ENCODE results near the gene PHACTR1. TPM values are rescaled to one million over a fixed set of nuclear protein-coding genes. Genes with fewer than 3 reads are reported as not detected.

The PHACTR1 gene
- polyA plus RNA-seq, 1 experiment = not detected

DNA sequence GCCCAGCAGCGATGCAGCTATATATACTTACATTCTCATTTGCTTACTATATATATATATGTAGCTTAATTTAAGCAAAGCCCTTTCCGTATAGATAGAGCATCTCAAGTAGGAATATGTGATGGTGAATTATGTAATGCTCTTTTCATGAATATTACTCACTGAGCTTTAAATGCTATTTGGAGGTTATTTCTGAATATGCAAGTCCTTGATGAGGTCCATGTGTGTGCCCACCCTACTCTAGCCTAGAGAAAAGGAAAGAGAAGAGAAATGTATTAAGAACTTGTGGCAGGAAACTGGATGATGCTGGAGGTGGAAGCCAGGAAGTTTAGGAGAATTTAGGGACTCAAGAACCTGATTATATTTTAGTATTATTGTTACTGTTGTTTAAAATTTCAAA is 63.2 kb downstream of the PHACTR1 start:
- Histone ChIP-seq H3K9me3 (ENCODE audit: control insufficient read depth, insufficient read depth, low read length) (peaks cover 12% of the 10 kb centered on the region), H3K4me3 (ENCODE audit: low read depth, low read length) (no peak overlapping the region), H3K27me3 (ENCODE audit: control insufficient read depth, insufficient read depth, low read length) (no peaks in the 10 kb centered on the region), H3K27ac (ENCODE audit: low read depth, low read length) (no peak overlapping the region)
- no peak for DNase-seq (ENCODE audit: low read depth, low spot score)
- TF ChIP-seq, protein P1, sequence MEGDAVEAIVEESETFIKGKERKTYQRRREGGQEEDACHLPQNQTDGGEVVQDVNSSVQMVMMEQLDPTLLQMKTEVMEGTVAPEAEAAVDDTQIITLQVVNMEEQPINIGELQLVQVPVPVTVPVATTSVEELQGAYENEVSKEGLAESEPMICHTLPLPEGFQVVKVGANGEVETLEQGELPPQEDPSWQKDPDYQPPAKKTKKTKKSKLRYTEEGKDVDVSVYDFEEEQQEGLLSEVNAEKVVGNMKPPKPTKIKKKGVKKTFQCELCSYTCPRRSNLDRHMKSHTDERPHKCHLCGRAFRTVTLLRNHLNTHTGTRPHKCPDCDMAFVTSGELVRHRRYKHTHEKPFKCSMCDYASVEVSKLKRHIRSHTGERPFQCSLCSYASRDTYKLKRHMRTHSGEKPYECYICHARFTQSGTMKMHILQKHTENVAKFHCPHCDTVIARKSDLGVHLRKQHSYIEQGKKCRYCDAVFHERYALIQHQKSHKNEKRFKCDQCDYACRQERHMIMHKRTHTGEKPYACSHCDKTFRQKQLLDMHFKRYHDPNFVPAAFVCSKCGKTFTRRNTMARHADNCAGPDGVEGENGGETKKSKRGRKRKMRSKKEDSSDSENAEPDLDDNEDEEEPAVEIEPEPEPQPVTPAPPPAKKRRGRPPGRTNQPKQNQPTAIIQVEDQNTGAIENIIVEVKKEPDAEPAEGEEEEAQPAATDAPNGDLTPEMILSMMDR (IDR thresholded peaks at IDR 0.05; ENCODE audit: low read depth, low read length) = no peak
- ChIA-PET POLR2A (no interaction called here), CTCF (no interaction called here)

DNA sequence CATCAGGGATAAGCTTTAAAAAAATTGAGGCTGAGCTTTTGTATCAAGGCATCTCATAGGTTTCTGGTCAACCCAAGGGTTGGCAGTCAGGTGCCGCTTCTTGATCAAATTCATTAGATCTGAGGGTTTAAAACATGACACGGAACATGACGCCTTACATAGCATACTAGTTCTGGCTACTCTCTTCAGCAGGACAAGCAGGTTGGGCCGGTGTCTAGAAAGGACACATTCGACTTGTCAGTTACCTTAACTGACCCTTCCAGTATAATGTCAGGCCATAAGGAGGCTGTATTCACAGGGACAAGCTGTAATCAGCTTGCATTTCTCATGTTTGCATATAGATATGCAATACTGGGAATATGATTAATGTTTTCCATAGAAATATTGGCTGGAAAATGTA is 65.6 kb downstream of the PHACTR1 start:
- TF ChIP-seq, protein P1 (IDR thresholded peaks at IDR 0.05; ENCODE audit: low read depth, low read length) = no peak
- no peak for DNase-seq (ENCODE audit: low read depth, low spot score)
- H3K27ac ChIP-seq (ENCODE audit: low read depth, low read length) = no peak overlapping the region
- no peak overlapping the region for H3K4me3 ChIP-seq (ENCODE audit: low read depth, low read length)
- ChIA-PET POLR2A (no interaction called here), CTCF (no interaction called here)
- H3K9me3 ChIP-seq (ENCODE audit: control insufficient read depth, insufficient read depth, low read length) = peaks cover 12% of the 10 kb centered on the region
- H3K27me3 ChIP-seq (ENCODE audit: control insufficient read depth, insufficient read depth, low read length) = no peaks in the 10 kb centered on the region

DNA sequence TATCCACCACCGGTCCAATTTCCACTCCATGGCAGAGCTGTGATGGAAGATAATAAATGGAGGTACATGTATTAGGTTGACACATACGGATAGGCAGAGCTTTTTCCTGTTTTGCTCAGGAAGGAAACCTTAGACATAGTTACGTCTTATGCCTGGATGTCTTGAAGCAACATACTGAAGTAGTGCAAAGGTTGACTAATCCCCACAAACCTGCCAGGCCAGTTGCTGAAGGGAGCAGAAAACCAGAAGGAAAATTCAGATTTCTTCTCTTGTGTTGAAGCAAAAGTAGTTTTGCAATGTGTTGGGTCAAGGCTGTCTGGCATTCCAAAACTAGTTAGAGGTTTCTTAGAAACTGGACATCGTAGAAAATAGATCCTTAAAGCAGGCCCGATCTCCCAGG is 68.7 kb downstream of the PHACTR1 start:
- Histone ChIP-seq H3K4me3 (ENCODE audit: low read depth, low read length) (no peak overlapping the region), H3K27ac (ENCODE audit: low read depth, low read length) (no peak overlapping the region), H3K9me3 (ENCODE audit: control insufficient read depth, insufficient read depth, low read length) (peaks cover 12% of the 10 kb centered on the region; the same call in 1 of the 2 replicates), H3K27me3 (ENCODE audit: control insufficient read depth, insufficient read depth, low read length) (no peaks in the 10 kb centered on the region)
- no peak for DNase-seq (ENCODE audit: low read depth, low spot score)
- POLR2A ChIA-PET = no interaction called here
- TF ChIP-seq, protein P1 (IDR thresholded peaks at IDR 0.05; ENCODE audit: low read depth, low read length) = no peak
- CTCF ChIA-PET = interaction anchor here (0.6 kb wide), 1 partner anchor 271 kb away, joined by 3 read pairs; no protein-coding TSS in a partner anchor

DNA sequence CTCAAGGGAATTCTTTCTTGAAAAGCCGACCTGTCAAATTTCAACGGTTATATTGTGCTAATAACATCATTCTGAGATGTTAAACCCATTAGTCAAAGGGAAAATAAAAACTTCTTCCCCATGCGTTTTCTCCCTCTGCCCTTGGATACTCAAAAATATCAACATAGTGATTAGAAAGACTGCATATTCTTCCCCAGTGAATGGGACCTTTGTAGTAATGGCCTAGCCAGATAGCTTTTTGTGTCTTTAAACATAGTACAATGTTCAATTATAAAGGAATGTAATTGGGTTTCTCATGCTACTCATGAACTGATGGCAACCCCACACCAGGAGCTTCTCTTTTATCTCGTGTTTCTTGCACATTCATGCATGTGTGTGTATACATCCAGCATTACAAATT is 69.4 kb downstream of the PHACTR1 start:
- Histone ChIP-seq H3K9me3 (ENCODE audit: control insufficient read depth, insufficient read depth, low read length) (peaks cover 12% of the 10 kb centered on the region; the same call in 1 of the 2 replicates), H3K4me3 (ENCODE audit: low read depth, low read length) (no peak overlapping the region), H3K27ac (ENCODE audit: low read depth, low read length) (no peak overlapping the region), H3K27me3 (ENCODE audit: control insufficient read depth, insufficient read depth, low read length) (no peaks in the 10 kb centered on the region)
- DNase-seq (ENCODE audit: low read depth, low spot score) = no peak
- TF ChIP-seq, protein P1 (IDR thresholded peaks at IDR 0.05; ENCODE audit: low read depth, low read length) = no peak
- CTCF ChIA-PET = interaction anchor here (0.6 kb wide), 1 partner anchor 270 kb away, joined by 3 read pairs; no protein-coding TSS in a partner anchor
- POLR2A ChIA-PET = no interaction called here

DNA sequence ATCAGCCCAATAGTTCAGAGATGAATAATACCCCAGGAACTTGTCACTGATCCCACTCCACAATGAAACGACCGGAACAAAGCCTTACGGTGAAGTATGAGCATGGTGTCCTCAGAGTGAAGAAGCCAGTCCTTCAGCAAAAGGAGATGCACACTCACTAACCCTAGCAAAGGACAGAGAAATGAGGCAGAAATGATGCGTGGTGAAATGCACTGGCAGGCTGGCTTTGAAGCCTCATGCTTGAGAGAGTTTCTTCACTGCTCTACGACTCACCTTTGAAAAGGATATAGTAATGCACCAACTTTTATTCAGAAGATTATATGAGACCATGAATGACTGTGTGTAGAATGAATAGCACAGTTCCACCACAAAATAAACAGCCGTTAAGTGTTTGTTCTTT is 74.8 kb downstream of the PHACTR1 start:
- no peaks in the 10 kb centered on the region for H3K27me3 ChIP-seq (ENCODE audit: control insufficient read depth, insufficient read depth, low read length)
- TF ChIP-seq, protein P1 (IDR thresholded peaks at IDR 0.05; ENCODE audit: low read depth, low read length) = no peak
- CTCF ChIA-PET = no interaction called here
- POLR2A ChIA-PET = no interaction called here
- no peak for DNase-seq (ENCODE audit: low read depth, low spot score)
- H3K27ac ChIP-seq (ENCODE audit: low read depth, low read length) = no peak overlapping the region
- H3K9me3 ChIP-seq (ENCODE audit: control insufficient read depth, insufficient read depth, low read length) = 0 out of 2 replicates have a peak, but pooled peaks cover 5% of the 10 kb centered on the region
- no peak overlapping the region for H3K4me3 ChIP-seq (ENCODE audit: low read depth, low read length)
